Neural cell (in vitro differentiated cells): ENCODE measurements around the gene LGALS3.

Experiments used
- CTCF ChIP-seq: fragments of 450-650 bp; IDR thresholded peaks from 2 replicates; pipeline ENCODE4 v1.5.1; 2014; ENCODE audit warnings: antibody characterized with exemption, mild to moderate bottlenecking, moderate library complexity; ENCODE audit not compliant: poor library complexity, severe bottlenecking
- EZH2 ChIP-seq: fragments of 200-600, 300-800 bp; shearing (Covaris generic), sonication (generic); IDR thresholded peaks from 2 replicates; pipeline ENCODE4 v1.6.1; 2014; ENCODE audit warnings: antibody characterized with exemption, low read length, borderline replicate concordance, mild to moderate bottlenecking; ENCODE audit not compliant: insufficient read depth, poor library complexity, severe bottlenecking
- POLR2AphosphoS5 ChIP-seq: IDR thresholded peaks from 2 replicates; pipeline ENCODE4 v1.6.1; 2012
- RAD21 ChIP-seq: fragments of 450-650 bp; conservative IDR thresholded peaks from 2 replicates; pipeline ENCODE4 v1.6.1; 2014; ENCODE audit warnings: antibody characterized with exemption, mild to moderate bottlenecking, moderate library complexity
- REST ChIP-seq: IDR thresholded peaks from 2 replicates; pipeline ENCODE4 v1.6.1; 2012; ENCODE audit warnings: borderline replicate concordance
- SMC3 ChIP-seq: fragments of 450-650 bp; conservative IDR thresholded peaks from 2 replicates; pipeline ENCODE4 v1.6.1; 2014; ENCODE audit warnings: antibody characterized with exemption, mild to moderate bottlenecking, moderate library complexity; ENCODE audit not compliant: poor library complexity
- TAF1 ChIP-seq: IDR thresholded peaks from 2 replicates; pipeline ENCODE4 v1.6.1; 2012; ENCODE audit warnings: low read depth

GRCh38 chr14:55136241-55136640 lies 7.2 kb downstream of the LGALS3 start:
- no peak for TF ChIP-seq CTCF
- no peak for TF ChIP-seq POLR2AphosphoS5
- TF ChIP-seq TAF1: no peak
- TF ChIP-seq SMC3: no peak
- TF ChIP-seq EZH2: no peak
- TF ChIP-seq RAD21: no peak
- TF ChIP-seq REST: no peak
